D721Med (cell line): Measurements from ENCODE around the gene MARK3.
"Not testable (repeated sequence)": the region's sequence is repeated elsewhere in the genome, so short reads cannot be mapped to it uniquely, and the experiment has no call there.

Experiments
- DNase-seq: peaks from one replicate; pipeline ENCODE4 v3.0.0; 2011; ENCODE audit warnings: low spot score; ENCODE audit not compliant: insufficient read length
- FAIRE-seq: peaks from 2 replicates; lab custom pipeline; 2011; peaks lifted over from hg19 to GRCh38; lab: Jason Lieb, UNC
- CTCF ChIP-seq: IDR thresholded peaks from 2 replicates; pipeline ENCODE4 v1.5.1; 2012; ENCODE audit warnings: mild to moderate bottlenecking, control low read depth; ENCODE audit not compliant: insufficient read depth; ENCODE audit errors: missing control alignments

The MARK3 gene

GRCh38 chr14:103504991-103505565 lies 119.9 kb downstream of the MARK3 start:
- no peak for FAIRE-seq
- peak; percentile 9 for DNase-seq

GRCh38 chr14:103507751-103508150 lies 122.5 kb downstream of the MARK3 start:
- no peak for TF ChIP-seq CTCF
- no peak for DNase-seq
- FAIRE-seq: no peak

More at GRCh38 chr14:103504991-103505565, 119.9 kb downstream of the MARK3 start:
- TF ChIP-seq CTCF: no peak

- FAIRE-seq (no peak), DNase-seq (no peak)
- TF ChIP-seq CTCF: no peak
Measured at GRCh38 chr14:103508521-103509329, 123.5 kb downstream of the MARK3 start.

- TF ChIP-seq CTCF: no peak
- FAIRE-seq (no peak), DNase-seq (peak; percentile 7)
Measured at GRCh38 chr14:103509864-103510723, 124.9 kb downstream of the MARK3 start.

- FAIRE-seq: no peak
- no peak for TF ChIP-seq CTCF
Measured at GRCh38 chr14:103510724-103511693, 125.8 kb downstream of the MARK3 start.

GRCh38 chr14:103512180-103512579 lies 127.0 kb downstream of the MARK3 start:
- FAIRE-seq: not testable (repeated sequence)

More at GRCh38 chr14:103510724-103511693, 125.8 kb downstream of the MARK3 start:
- DNase-seq: peak; percentile 11

More at GRCh38 chr14:103512180-103512579, 127.0 kb downstream of the MARK3 start:
- DNase-seq: peak; percentile 11
